ENCODE results near the gene EXOC4.

EXOC4 gene

DNA sequence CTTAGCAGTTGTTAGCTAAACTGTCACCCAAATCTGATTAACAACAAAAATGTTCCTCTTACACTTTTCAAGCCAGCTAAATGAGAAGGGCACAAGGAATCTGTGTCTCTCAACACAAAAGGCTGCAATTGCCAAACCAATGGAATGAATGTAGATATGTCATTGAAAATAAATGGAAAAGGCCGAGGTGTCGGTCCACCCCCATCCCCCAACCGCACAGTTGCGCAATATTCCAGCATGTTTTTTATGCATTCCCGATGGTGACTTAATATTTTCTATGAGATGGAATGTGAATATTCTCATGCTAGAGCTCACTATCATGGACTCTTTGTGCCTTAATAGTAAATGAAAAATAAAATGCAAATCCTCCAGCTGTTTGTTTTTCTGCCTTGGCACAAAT lies 692.6 kb downstream of the EXOC4 start:
- FAIRE-seq (no peak), DNase-seq (ENCODE audit: insufficient read length, low spot score) (no peak)

DNA sequence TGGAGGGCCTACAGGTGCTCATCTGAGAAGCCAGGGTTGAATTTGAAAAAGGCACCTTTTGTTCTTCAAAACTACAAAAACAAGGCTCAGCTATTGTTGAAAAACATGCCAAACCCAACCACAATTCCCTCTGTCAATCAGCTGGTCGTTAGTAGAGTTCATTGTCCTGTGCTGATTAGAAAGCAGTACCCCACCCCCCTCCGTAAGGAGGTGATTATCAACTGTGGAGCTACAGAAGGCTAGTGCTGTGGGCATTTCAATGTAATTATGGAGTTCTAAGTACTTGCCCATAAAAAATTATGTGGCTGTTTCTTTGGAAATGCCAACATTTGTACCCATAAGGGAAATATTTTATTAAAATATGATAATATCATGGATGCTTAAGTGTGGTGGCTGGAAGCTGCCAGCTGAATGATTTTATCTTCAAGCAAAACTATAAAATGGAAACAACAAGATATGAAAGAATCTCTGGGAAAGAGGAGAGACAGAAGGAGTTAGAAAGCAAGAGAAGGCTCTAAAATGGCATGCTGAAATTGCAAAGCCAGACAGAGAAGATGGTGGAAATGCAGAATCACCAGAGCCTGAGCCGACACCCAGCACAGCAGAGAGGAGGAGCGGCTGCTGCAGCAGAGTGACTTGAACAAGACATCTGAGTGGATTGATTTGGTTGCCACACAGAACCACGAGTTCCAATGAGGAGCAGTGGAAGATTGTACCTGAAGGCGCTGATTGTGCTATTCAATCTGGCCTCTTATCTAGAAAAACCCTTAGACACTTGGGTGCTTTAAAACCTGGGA lies 694.8 kb downstream of the EXOC4 start:
- DNase-seq (ENCODE audit: insufficient read length, low spot score), result no peak
- no peak for FAIRE-seq

- DNase-seq (ENCODE audit: insufficient read length, low spot score) (no peak), FAIRE-seq (no peak)
Observed at GRCh38 chr7:133948588-133948987, 695.7 kb downstream of the EXOC4 start.

DNA sequence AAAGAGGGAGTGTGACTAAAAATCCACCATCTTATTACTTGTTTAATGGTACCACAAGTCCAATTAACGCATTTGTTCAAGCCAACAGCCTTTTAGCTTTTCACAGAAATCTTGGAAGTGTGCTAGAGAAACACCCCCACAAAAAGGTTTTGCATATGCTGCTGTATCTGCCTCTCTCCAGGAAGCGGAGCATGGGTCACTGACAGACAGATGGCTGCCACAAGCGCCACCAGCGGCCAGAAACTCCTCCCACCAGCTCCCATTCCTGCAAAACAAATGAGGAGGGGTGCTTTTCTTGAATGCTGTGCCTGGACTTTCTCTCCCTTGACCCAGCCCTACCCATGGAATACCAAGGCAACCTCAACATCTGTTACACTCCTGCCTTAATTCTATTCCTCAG lies 698.0 kb downstream of the EXOC4 start:
- FAIRE-seq, result no peak
- DNase-seq (ENCODE audit: insufficient read length, low spot score), result no peak

DNA sequence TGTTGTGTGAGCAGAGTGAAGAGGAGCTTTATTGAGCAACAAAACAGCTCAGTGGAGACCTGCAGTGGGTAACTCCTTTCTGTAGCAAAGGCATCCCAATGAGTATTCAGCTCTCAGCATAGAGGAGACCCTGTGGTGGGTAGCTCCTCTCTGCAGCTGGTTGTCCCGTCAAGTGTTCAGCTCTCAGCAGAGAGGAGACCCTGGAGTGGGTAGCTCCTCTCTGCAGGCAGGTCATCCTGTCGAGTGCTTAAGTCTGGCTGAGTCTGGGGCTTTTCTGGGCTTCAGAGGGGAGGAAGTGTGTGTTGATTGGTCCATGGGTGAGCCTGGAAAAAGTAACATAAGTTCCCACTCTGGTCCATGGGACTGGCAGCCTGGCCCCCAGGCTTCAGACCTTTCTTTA lies 702.3 kb downstream of the EXOC4 start:
- DNase-seq (ENCODE audit: insufficient read length, low spot score) (no peak), FAIRE-seq (no peak)

DNA sequence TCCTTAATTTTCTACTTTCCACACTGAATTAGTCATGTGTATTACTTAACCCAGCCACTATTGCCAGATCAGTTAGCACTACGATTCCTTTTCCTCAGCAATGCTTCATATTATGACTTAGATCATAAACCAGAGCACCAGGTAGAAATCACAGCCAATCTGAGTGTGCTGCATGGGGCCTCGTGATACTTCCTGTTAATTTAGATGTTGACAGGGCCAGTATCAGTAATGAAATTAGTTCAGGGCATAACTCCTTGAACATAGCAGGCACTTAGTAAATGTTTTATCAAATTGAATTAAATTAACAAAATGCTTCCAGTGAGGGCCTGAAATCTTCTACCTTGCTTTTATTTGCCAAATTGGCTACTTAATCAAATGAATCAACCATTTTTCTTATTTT lies 705.0 kb downstream of the EXOC4 start:
- DNase-seq (ENCODE audit: insufficient read length, low spot score) (no peak), FAIRE-seq (no peak)

GRCh38 chr7:133958822-133959221 lies 705.9 kb downstream of the EXOC4 start:
- no peak for FAIRE-seq
- no peak for DNase-seq (ENCODE audit: insufficient read length, low spot score)

DNA sequence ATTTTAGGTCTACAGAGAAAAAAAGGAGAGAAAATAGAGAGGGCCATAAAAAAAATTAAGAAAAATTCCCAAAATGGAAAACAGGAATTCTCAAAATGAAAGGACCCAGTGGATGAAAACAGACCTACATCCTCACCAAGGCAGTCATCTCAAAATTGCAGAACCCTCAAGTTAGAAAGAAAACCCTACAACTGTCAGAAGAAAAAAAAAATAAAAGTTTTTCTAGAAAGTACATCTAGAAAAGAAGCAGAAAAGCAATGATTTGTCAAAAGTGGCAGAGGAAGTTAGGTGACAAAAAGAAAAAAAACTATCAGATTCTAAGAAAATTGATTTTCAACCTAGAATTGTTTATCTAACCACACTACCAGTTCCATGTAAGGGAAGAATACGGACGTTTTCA lies 706.6 kb downstream of the EXOC4 start:
- FAIRE-seq (no peak), DNase-seq (ENCODE audit: insufficient read length, low spot score) (no peak)

DNA sequence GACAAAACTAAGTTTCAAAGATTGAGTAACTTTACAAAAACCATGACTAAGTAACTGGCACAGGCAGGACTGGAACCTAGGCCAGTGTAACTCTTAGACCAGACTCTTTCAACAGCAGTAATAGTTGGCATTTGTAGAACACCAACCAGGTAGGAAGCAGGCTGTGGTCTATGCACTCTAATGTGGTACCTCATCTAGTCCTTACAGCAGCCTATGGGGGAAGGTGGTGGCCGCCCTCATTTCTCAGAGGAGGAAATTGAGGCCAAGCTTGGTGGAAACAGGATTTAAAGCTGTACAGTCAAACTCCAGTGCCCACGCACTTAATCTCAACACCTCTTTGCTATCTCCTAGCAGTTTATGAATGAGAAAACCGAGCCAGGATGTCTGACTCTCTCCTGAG lies 708.8 kb downstream of the EXOC4 start:
- FAIRE-seq, result no peak
- DNase-seq (ENCODE audit: insufficient read length, low spot score), result no peak

- FAIRE-seq, result no peak
- DNase-seq (ENCODE audit: insufficient read length, low spot score), result no peak
Observed at GRCh38 chr7:133962646-133963045, 709.8 kb downstream of the EXOC4 start.

GRCh38 chr7:133963629-133964028 lies 710.8 kb downstream of the EXOC4 start:
- FAIRE-seq, result no peak
- no peak for DNase-seq (ENCODE audit: insufficient read length, low spot score)

- no peak for DNase-seq (ENCODE audit: insufficient read length, low spot score)
- FAIRE-seq, result no peak
Observed at GRCh38 chr7:133971625-133972024, 718.7 kb downstream of the EXOC4 start.

DNA sequence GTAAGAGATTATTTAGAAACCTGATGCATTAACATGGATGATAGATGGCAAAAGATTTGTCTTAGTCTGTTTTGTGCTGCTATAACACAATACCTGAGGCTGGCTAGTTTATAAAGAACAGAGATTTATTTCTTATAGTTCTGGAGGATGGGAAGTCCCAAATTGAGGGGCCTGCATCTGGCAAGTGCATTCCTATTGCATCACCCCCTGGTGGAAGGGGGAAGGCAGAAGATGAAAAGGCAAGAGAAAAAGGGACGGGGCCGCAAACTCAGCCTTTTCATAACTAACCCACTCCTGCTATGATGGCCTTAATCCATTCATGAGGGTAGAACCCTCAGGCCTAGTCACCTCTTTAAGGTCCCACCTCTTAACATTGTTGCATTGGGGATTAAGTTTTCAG lies 720.8 kb downstream of the EXOC4 start:
- no peak for DNase-seq (ENCODE audit: insufficient read length, low spot score)
- no peak for FAIRE-seq

DNA sequence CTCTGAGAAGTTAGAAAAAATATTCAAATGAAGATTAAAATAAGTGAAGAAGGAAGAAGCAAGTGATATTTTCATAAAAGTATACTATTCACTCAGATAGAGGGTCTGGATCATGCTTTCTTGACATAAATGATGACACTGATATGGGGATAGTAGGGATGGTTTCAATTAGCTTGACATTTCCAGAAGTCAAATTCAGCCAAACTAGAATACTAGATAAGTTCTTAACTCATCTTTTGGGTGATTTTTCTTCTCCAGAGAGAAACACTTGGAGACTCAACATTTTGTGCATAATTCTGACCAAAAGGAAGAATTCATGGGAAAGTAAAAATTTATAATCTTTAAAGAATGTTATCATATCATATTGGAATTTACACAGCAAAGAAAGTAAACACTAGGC lies 722.3 kb downstream of the EXOC4 start:
- FAIRE-seq, result no peak
- no peak for DNase-seq (ENCODE audit: insufficient read length, low spot score)

DNA sequence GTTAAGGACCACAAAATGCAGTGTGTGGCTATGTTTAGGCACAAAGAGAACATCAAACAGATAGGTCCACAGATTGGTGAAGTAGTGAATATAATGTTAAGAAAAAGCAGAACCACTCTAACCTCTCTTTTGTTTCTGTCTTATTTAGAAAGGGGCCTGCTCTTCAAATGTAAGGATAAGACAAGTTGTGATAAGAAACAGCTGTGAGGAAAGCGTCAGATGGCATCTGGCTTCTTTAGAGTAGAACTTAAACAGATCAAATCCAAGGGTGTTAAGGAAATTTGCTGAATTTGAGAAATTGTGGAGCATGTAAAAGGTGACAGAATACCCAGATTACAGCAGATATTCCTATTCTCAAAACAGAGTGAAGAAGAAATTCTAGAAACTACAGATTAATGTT lies 723.3 kb downstream of the EXOC4 start:
- FAIRE-seq, result no peak
- no peak for DNase-seq (ENCODE audit: insufficient read length, low spot score)

- no peak for FAIRE-seq
- no peak for DNase-seq (ENCODE audit: insufficient read length, low spot score)
Observed at GRCh38 chr7:133977409-133978274, 724.8 kb downstream of the EXOC4 start.

DNA sequence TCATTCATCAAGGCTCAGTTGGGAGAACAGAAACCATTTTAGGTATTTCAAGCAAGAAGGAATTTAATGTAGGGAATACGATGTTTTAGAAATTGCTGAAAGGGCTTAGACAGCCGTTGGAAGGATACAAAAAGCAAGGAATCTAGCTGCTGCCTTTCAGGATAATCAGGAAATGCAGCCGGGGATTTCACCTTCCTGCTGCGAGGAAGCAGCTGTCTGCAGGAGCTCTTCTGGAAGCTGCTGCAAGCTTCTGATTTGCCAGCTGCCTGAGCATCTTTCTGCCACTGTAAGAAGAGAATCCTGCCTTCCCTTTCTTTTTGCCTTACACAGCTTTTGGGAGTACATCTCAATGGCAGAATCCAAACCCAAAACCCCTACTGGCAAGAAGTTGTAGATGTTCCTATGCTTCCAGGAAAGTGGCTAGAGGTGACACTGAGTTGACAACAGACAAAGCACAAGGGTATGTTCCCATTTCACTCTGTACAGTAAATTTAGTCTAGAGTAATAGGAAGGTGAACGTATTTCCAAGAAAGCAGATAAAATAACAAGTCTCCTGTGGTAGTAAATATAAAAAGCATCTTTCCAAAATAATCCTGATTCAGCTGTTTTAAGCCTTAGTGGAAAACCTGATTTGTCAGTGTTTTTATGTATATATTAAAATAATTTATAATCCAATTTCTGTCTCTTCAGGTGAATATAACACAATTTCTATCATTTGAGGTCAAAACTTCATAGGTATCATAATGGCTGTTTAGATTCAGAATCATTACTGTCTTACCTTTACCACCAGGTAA lies 725.8 kb downstream of the EXOC4 start:
- FAIRE-seq, result no peak

GRCh38 chr7:133980804-133981203 lies 727.9 kb downstream of the EXOC4 start:
- no peak for FAIRE-seq
- DNase-seq (ENCODE audit: insufficient read length, low spot score), result no peak

More for the DNA sequence above, 725.8 kb downstream of the EXOC4 start:
- no peak for DNase-seq (ENCODE audit: insufficient read length, low spot score)

DNA sequence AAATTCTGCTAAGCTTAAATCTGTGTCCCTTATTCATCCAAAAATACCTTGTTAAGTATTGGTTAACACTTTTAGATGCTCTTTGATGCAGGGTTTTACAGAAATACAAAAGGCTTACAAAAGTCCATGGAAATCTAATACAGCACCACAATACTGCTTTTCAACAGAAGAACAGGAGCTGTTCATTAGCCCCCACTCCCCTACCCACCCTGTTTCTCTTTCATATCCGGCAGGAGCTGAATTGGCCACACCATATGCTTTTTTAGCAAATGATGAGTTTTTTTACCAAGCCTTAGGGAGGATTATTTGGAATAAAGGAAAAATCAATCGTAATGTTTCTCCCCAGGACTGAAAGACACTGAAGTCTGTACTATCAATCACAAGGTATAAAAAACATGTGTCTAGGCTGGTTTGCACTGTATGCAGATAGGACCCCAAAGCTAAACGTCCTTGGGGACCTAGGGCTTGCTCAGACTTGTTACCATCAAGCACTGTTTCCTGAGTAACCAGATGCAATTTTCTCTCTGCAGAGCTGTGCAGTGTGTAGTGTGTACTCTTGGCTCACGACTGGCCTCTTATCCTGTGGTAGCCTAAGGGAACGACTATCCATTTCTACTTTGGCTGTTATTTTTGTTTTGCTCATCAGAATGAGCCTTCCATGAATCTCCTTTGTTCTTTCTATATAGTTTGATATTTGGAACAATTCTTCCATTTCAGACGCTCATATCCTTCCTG lies 731.0 kb downstream of the EXOC4 start:
- DNase-seq (ENCODE audit: insufficient read length, low spot score) (no peak), FAIRE-seq (no peak)

- DNase-seq (ENCODE audit: insufficient read length, low spot score) (no peak), FAIRE-seq (no peak)
Observed at GRCh38 chr7:133985300-133985699, 732.4 kb downstream of the EXOC4 start.

GRCh38 chr7:133987582-133987981 lies 734.7 kb downstream of the EXOC4 start:
- FAIRE-seq (no peak), DNase-seq (ENCODE audit: insufficient read length, low spot score) (no peak)
